SK-N-MC (cell line): ENCODE data around the gene PPM1L.

Experiments
- EZH2 ChIP-seq: fragments of 200-600 bp; sonication (generic); IDR thresholded peaks from one replicate; pipeline ENCODE4 v1.6.1; 2017; ENCODE audit warnings: antibody characterized with exemption
- FOXP2 ChIP-seq: optimal IDR thresholded peaks from 2 replicates; pipeline ENCODE3; 2011; ENCODE audit warnings: mild to moderate bottlenecking, moderate library complexity; ENCODE audit not compliant: insufficient read depth; ENCODE audit errors: extremely low read length, control extremely low read depth
- POLR2AphosphoS5 ChIP-seq: IDR thresholded peaks from 2 replicates; pipeline ENCODE4 v1.6.1; 2012; ENCODE audit warnings: mild to moderate bottlenecking, low read depth, low read length, borderline replicate concordance

GRCh38 chr3:160820022-160820421 lies 64.0 kb downstream of the PPM1L start:
- TF ChIP-seq EZH2 (no peak), POLR2AphosphoS5 (no peak), FOXP2 (no peak)
